Nephron (organoid): ENCODE data around the gene WASL.
A peak's percentile ranks its signal among the peaks of the same experiment; 100 is the strongest.

Experiments used
- H3K27ac Mint-ChIP-seq, 3 experiments: 2 replicates each; pipeline ENCODE4 v1.8.0; 2020; ENCODE audit warnings: mixed read lengths in 3 of 3, mild to moderate bottlenecking in 2 of 3, moderate library complexity in 1 of 3
- H3K27me3 Mint-ChIP-seq: 2 replicates; pipeline ENCODE4 v1.8.0; 2021; ENCODE audit warnings: low read depth, mild to moderate bottlenecking, moderate library complexity, mixed read lengths
- H3K36me3 Mint-ChIP-seq: 2 replicates; pipeline ENCODE4 v1.8.0; 2020; ENCODE audit warnings: low read depth, mixed read lengths
- H3K4me1 Mint-ChIP-seq: 2 replicates; pipeline ENCODE4 v1.8.0; 2020; ENCODE audit warnings: mixed read lengths
- H3K4me3 Mint-ChIP-seq, 3 experiments: 2 replicates each; pipeline ENCODE4 v1.8.0; 2020; ENCODE audit warnings: mild to moderate bottlenecking in 3 of 3, mixed read lengths in 3 of 3, moderate library complexity in 2 of 3
- H3K9me3 Mint-ChIP-seq: 2 replicates; pipeline ENCODE4 v1.8.0; 2020; ENCODE audit warnings: mixed read lengths
- TF ChIP-seq, protein P1 (sequence below), 3 experiments: fragments of 200-600 bp; sonication (generic); IDR thresholded peaks; one replicate each; pipeline ENCODE4 v1.5.0; 2021; ENCODE audit warnings: antibody characterized with exemption in 3 of 3; ENCODE audit not compliant: unreplicated experiment in 3 of 3

WASL gene

DNA sequence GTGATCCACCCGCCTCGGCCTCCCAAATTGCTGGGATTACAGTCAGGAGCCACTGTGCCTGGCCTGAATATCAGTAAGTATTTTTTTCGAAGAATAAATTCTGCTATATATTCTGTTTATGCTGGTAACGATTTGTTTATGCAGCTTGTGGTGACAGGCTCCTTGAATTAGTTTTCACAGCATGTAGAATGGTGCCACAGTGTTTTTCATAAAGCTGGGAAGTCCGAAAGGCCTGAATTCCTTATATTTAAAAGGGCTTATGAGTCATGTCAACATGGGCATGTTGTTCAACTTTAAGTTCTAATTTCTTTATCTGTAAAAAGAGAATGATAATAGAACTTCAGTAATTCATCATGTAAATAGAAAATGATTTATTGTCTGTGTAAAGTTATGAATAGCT is 42.2 kb upstream of the WASL start:
- Mint-ChIP-seq H3K4me1 (no peaks in the 10 kb centered on the region), H3K27ac (no peak overlapping the region), H3K36me3 (no peaks in the 10 kb centered on the region), H3K27me3 (no peaks in the 10 kb centered on the region), H3K4me3 (no peak overlapping the region), H3K9me3 (peaks cover 2% of the 10 kb centered on the region)
- TF ChIP-seq, protein P1, sequence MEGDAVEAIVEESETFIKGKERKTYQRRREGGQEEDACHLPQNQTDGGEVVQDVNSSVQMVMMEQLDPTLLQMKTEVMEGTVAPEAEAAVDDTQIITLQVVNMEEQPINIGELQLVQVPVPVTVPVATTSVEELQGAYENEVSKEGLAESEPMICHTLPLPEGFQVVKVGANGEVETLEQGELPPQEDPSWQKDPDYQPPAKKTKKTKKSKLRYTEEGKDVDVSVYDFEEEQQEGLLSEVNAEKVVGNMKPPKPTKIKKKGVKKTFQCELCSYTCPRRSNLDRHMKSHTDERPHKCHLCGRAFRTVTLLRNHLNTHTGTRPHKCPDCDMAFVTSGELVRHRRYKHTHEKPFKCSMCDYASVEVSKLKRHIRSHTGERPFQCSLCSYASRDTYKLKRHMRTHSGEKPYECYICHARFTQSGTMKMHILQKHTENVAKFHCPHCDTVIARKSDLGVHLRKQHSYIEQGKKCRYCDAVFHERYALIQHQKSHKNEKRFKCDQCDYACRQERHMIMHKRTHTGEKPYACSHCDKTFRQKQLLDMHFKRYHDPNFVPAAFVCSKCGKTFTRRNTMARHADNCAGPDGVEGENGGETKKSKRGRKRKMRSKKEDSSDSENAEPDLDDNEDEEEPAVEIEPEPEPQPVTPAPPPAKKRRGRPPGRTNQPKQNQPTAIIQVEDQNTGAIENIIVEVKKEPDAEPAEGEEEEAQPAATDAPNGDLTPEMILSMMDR (IDR thresholded peaks at IDR 0.05; ENCODE audit: unreplicated experiment in 3 of 3) = no peak

DNA sequence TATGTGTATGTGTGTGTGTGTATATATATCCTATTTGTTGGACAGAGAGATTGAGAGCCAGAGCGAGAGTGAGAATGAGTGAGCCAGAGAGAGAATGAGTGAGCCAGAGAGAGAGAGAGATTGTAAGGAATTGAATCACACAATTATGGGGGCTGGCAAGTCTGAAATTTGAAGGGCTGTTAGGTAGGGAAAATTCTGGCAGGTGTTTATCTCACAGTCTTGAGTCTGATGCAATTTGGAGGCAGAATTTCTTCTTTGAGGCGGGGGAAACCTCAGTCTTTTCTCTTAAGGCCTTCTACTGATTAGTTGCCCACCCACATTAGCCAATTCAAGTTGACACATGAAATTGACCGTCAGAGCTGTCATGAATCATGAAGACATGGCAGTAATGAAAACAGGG is 41.0 kb upstream of the WASL start:
- no peaks in the 10 kb centered on the region for H3K4me1 Mint-ChIP-seq
- H3K36me3 Mint-ChIP-seq = no peaks in the 10 kb centered on the region
- H3K9me3 Mint-ChIP-seq = peaks cover 2% of the 10 kb centered on the region
- H3K4me3 Mint-ChIP-seq = no peak overlapping the region
- TF ChIP-seq, protein P1 (IDR thresholded peaks at IDR 0.05; ENCODE audit: unreplicated experiment in 3 of 3) = no peak
- H3K27me3 Mint-ChIP-seq = no peaks in the 10 kb centered on the region
- H3K27ac Mint-ChIP-seq = no peak overlapping the region

DNA sequence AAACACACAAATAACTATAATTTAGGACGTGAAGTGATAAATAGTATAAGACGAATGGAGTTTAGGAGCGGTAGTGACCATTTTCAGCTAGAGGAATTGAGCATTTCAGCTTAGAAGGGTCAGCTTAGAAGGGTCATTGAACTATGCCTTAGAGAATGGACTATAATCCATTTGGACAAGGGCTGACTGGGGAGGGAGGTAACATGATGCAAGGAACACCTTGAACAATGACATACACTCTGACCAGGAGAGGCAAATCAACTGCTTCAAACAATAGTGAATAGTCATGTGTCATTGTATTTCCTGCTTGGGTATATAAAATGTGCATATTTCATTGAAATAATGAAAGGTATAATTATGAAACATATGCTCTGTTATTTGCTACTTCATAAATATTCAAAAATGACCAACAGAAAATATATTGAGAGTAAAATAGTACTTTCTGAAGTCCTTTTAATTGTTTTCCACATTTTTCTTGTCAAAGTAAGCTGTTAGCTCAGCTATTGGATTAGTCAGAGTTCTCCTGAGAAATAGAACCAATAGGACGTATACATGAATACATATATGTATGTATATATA is 40.5 kb upstream of the WASL start:
- no peaks in the 10 kb centered on the region for H3K36me3 Mint-ChIP-seq

DNA sequence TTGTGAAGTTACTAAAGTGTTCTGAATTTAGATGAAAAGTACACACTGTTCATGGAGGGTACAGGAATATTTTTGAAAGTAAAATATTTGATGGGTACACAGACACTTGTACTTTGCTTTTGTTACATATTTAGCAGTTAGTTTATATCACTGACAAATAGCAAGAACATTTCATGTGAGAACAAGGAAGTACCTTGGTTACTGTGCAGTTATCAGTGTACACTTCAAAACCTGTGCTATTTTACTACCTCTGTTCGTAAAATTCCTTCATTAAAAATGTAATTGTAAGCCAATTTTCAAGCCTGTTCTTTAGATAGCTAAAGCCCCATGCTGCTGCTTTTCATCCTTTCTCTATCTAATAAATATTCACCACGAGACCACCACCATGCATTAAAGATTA is 39.8 kb upstream of the WASL start:
- Mint-ChIP-seq H3K4me3 (no peak overlapping the region), H3K4me1 (peaks cover 8% of the 10 kb centered on the region), H3K36me3 (no peaks in the 10 kb centered on the region), H3K9me3 (peaks cover under 1% of the 10 kb centered on the region), H3K27ac (no peak overlapping the region), H3K27me3 (no peaks in the 10 kb centered on the region)
- TF ChIP-seq, protein P1 (IDR thresholded peaks at IDR 0.05; ENCODE audit: unreplicated experiment in 3 of 3) = no peak

More for the DNA sequence above, 40.5 kb upstream of the WASL start:
- no peak overlapping the region for H3K4me3 Mint-ChIP-seq
- H3K9me3 Mint-ChIP-seq = peaks cover 2% of the 10 kb centered on the region
- TF ChIP-seq, protein P1 (IDR thresholded peaks at IDR 0.05; ENCODE audit: unreplicated experiment in 3 of 3) = no peak
- peaks cover 1% of the 10 kb centered on the region for H3K4me1 Mint-ChIP-seq
- no peak overlapping the region for H3K27ac Mint-ChIP-seq
- H3K27me3 Mint-ChIP-seq = no peaks in the 10 kb centered on the region

- TF ChIP-seq, protein P1 (IDR thresholded peaks at IDR 0.05; ENCODE audit: unreplicated experiment in 3 of 3) = no peak
- Mint-ChIP-seq H3K27me3 (no peaks in the 10 kb centered on the region), H3K36me3 (no peaks in the 10 kb centered on the region), H3K4me3 (no peak overlapping the region), H3K4me1 (peaks cover 16% of the 10 kb centered on the region), H3K27ac (no peak overlapping the region), H3K9me3 (no peaks in the 10 kb centered on the region)
Measured at GRCh38 chr7:123787220-123788007, 38.6 kb upstream of the WASL start.

GRCh38 chr7:123784263-123784662 is 35.5 kb upstream of the WASL start:
- Mint-ChIP-seq H3K9me3 (no peaks in the 10 kb centered on the region), H3K27ac (peak overlapping the region; percentile 75 to 90 (median 85)), H3K36me3 (no peaks in the 10 kb centered on the region), H3K27me3 (no peaks in the 10 kb centered on the region), H3K4me1 (peaks cover 21% of the 10 kb centered on the region), H3K4me3 (no peak overlapping the region)
- TF ChIP-seq, protein P1 (IDR thresholded peaks at IDR 0.05; ENCODE audit: unreplicated experiment in 3 of 3) = no peak
